Stimulated activated CD8-positive, alpha-beta memory T cell treated with anti-CD3 and anti-CD28 coated beads, Interleukin-12 subunit alpha, Interleukin-12 subunit beta, amount 100 ng/mL, for 1 hour (primary cell): ENCODE measurements around the gene XRCC4.
A peak's percentile ranks its signal among the peaks of the same experiment; 100 is the strongest.
"Not testable (repeated sequence)": the region's sequence is repeated elsewhere in the genome, so short reads cannot be mapped to it uniquely, and the experiment has no call there.

Experiments
- DNase-seq: peaks from one replicate; pipeline ENCODE4 v3.0.0-alpha.2; 2020; ENCODE audit warnings: low read depth

The XRCC4 gene

GRCh38 chr5:83076742-83077661, at the start of gene XRCC4, which contains the start of gene TMEM167A:
XRCC4 (plus strand) TSS chr5:83077547; CDS start chr5:83104920, 27,373 bp downstream.
TMEM167A (minus strand) TSS chr5:83077394; CDS start chr5:83077323, 71 bp downstream.
- peak; percentile 89 for DNase-seq

- DNase-seq = no peak
Measured at GRCh38 chr5:83029912-83030311, 47.4 kb upstream of the XRCC4 start.

- DNase-seq = no peak
Measured at GRCh38 chr5:83031381-83031780, 46.0 kb upstream of the XRCC4 start.

- DNase-seq = no peak
Measured at GRCh38 chr5:83034036-83034435, 43.3 kb upstream of the XRCC4 start.

- no peak for DNase-seq
Measured at GRCh38 chr5:83034528-83035207, 42.7 kb upstream of the XRCC4 start.

- no peak for DNase-seq
Measured at GRCh38 chr5:83035373-83036100, 41.8 kb upstream of the XRCC4 start.

- no peak for DNase-seq
Measured at GRCh38 chr5:83036991-83037575, 40.3 kb upstream of the XRCC4 start.

GRCh38 chr5:83038924-83039323, 38.4 kb upstream of the XRCC4 start:
- DNase-seq = no peak

GRCh38 chr5:83042507-83042906, 34.8 kb upstream of the XRCC4 start:
- DNase-seq = no peak

- DNase-seq = no peak
Measured at GRCh38 chr5:83044926-83045325, 32.4 kb upstream of the XRCC4 start.

- no peak for DNase-seq
Measured at GRCh38 chr5:83048277-83048676, 29.1 kb upstream of the XRCC4 start.

- no peak for DNase-seq
Measured at GRCh38 chr5:83048811-83049210, 28.5 kb upstream of the XRCC4 start.

GRCh38 chr5:83049370-83049885, 27.9 kb upstream of the XRCC4 start:
- DNase-seq = no peak

- DNase-seq = no peak
Measured at GRCh38 chr5:83050723-83051340, 26.5 kb upstream of the XRCC4 start.

- DNase-seq = no peak
Measured at GRCh38 chr5:83055166-83055565, 22.2 kb upstream of the XRCC4 start.

GRCh38 chr5:83058726-83059125, 18.6 kb upstream of the XRCC4 start:
- no peak for DNase-seq

GRCh38 chr5:83059341-83059740, 18.0 kb upstream of the XRCC4 start:
- no peak for DNase-seq

GRCh38 chr5:83066548-83067110, 10.7 kb upstream of the XRCC4 start:
- no peak for DNase-seq

- DNase-seq = not testable (repeated sequence)
Measured at GRCh38 chr5:83067377-83067776, 10.0 kb upstream of the XRCC4 start.

GRCh38 chr5:83069096-83069799, 8.1 kb upstream of the XRCC4 start:
- DNase-seq = no peak
